ENCODE measurements around the gene NPEPL1.

Gene NPEPL1

DNA sequence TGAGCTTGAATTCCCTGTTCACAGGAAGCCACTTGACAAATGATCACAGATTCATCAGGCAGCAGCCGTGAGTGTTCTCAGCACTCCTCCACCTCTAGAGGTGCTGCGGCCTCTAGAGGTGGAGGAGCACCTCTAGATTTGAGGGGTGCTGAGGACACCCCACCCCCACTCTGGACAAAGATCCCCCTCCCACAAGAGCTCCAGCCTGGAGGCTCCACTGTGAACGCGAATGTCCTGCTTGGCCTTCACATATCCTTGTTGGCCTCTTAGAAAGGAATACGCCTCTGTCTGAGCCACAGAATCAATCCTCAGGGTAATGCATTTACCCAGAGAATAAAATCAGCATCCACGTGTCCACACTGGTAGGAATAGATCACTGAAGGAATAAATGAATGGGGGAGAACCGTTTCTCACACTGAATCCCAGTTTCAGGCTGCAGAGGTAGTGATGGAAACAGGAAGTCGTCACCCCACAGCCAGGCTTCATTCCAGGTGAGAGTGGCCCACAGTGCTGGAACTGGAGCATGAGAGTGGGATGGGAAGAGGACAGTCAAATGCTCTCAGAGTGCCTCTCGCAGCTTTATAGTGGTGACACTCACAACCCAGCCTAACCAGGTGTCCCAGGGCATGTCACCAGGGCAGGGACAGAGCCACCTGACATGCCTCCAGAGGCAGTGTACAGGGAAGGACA is 16.6 kb downstream of the NPEPL1 start:
- TF ChIP-seq TAF1 (IDR thresholded peaks at IDR 0.05; ENCODE audit: borderline replicate concordance, insufficient read depth, low read length): no peak
- no peak for TF ChIP-seq POLR2AphosphoS5 (IDR thresholded peaks at IDR 0.05; ENCODE audit: low read depth, low read length)
- TF ChIP-seq SIN3A (IDR thresholded peaks at IDR 0.05; ENCODE audit: borderline replicate concordance, insufficient read depth, low read length): no peak
- TF ChIP-seq, protein P1, sequence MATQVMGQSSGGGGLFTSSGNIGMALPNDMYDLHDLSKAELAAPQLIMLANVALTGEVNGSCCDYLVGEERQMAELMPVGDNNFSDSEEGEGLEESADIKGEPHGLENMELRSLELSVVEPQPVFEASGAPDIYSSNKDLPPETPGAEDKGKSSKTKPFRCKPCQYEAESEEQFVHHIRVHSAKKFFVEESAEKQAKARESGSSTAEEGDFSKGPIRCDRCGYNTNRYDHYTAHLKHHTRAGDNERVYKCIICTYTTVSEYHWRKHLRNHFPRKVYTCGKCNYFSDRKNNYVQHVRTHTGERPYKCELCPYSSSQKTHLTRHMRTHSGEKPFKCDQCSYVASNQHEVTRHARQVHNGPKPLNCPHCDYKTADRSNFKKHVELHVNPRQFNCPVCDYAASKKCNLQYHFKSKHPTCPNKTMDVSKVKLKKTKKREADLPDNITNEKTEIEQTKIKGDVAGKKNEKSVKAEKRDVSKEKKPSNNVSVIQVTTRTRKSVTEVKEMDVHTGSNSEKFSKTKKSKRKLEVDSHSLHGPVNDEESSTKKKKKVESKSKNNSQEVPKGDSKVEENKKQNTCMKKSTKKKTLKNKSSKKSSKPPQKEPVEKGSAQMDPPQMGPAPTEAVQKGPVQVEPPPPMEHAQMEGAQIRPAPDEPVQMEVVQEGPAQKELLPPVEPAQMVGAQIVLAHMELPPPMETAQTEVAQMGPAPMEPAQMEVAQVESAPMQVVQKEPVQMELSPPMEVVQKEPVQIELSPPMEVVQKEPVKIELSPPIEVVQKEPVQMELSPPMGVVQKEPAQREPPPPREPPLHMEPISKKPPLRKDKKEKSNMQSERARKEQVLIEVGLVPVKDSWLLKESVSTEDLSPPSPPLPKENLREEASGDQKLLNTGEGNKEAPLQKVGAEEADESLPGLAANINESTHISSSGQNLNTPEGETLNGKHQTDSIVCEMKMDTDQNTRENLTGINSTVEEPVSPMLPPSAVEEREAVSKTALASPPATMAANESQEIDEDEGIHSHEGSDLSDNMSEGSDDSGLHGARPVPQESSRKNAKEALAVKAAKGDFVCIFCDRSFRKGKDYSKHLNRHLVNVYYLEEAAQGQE (IDR thresholded peaks at IDR 0.05; ENCODE audit: insufficient read depth in 1 of 2, low read depth in 2 of 2, low read length in 2 of 2): no peak
- TF ChIP-seq FOXP2 (optimal IDR thresholded peaks at IDR 0.05; ENCODE audit: borderline replicate concordance, extremely low read depth, extremely low read length, insufficient read depth): no peak

DNA sequence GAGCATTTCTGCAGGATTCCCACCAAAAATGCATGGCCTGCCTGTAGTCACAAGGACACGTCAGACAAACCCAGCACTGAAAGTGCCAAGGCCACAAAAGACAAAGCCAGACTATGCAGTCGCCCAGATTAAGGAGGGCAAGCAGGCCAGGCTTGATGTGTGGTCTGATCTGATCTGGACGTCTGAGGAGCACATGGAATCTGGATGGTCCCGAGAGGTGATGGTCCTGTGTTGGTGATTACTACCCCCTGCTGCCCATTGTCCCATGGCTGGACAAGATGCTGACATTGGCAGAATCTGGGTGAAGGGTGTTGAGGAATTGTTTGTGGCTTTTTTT is 17.1 kb downstream of the NPEPL1 start:
- TF ChIP-seq FOXP2 (optimal IDR thresholded peaks at IDR 0.05; ENCODE audit: borderline replicate concordance, extremely low read depth, extremely low read length, insufficient read depth) (no peak), SIN3A (IDR thresholded peaks at IDR 0.05; ENCODE audit: borderline replicate concordance, insufficient read depth, low read length) (no peak), TAF1 (IDR thresholded peaks at IDR 0.05; ENCODE audit: borderline replicate concordance, insufficient read depth, low read length) (no peak), POLR2AphosphoS5 (IDR thresholded peaks at IDR 0.05; ENCODE audit: low read depth, low read length) (no peak)
- TF ChIP-seq, protein P1 (IDR thresholded peaks at IDR 0.05; ENCODE audit: insufficient read depth in 1 of 2, low read depth in 2 of 2, low read length in 2 of 2): no peak

- no peak for TF ChIP-seq SIN3A (IDR thresholded peaks at IDR 0.05; ENCODE audit: borderline replicate concordance, insufficient read depth, low read length)
- TF ChIP-seq FOXP2 (optimal IDR thresholded peaks at IDR 0.05; ENCODE audit: borderline replicate concordance, extremely low read depth, extremely low read length, insufficient read depth): no peak
- TF ChIP-seq, protein P1 (IDR thresholded peaks at IDR 0.05; ENCODE audit: insufficient read depth in 1 of 2, low read depth in 2 of 2, low read length in 2 of 2): no peak
- no peak for TF ChIP-seq POLR2AphosphoS5 (IDR thresholded peaks at IDR 0.05; ENCODE audit: low read depth, low read length)
- TF ChIP-seq TAF1 (IDR thresholded peaks at IDR 0.05; ENCODE audit: borderline replicate concordance, insufficient read depth, low read length): no peak
Observed at GRCh38 chr20:58710481-58711265, 18.1 kb downstream of the NPEPL1 start.

DNA sequence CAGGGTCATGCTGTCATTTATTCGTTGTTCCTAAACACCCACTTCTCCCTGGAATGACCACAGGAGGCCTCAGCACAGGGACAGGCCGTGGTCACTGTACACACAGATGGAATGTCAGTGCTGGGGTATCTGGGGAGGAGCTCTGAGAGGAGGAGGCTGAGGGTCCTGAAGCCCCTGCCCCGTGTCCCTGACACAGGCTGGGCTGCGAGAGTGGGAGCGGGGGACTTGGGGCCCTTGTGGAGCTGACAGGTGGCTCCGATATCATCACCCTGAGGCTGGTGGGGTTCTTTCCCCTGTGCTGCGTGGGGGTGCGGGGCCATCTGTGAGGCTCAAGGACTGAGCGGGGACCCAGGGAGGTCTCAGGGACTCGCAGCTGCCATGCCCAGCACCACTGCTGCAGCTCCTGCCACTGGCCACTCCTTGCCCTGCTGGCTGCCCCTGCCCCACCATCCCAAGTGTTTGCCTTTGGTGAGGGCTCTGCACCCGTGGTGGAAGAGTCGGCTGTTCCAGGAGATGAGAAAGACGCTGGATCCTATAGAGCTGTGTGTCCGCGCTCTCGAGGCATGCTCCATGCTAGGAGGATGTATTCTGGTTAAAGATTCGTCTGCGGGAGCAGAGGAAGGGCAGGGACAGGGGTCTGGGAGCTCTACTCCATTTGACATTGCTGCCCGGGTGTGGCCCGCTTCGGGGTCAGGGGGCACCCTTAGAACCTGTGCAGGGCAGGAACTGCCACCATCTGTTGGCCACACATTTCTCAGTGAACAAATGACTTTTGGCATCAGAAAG is 18.9 kb downstream of the NPEPL1 start:
- TF ChIP-seq SIN3A (IDR thresholded peaks at IDR 0.05; ENCODE audit: borderline replicate concordance, insufficient read depth, low read length): no peak
- no peak for TF ChIP-seq FOXP2 (optimal IDR thresholded peaks at IDR 0.05; ENCODE audit: borderline replicate concordance, extremely low read depth, extremely low read length, insufficient read depth)
- TF ChIP-seq POLR2AphosphoS5 (IDR thresholded peaks at IDR 0.05; ENCODE audit: low read depth, low read length): no peak
- TF ChIP-seq TAF1 (IDR thresholded peaks at IDR 0.05; ENCODE audit: borderline replicate concordance, insufficient read depth, low read length): no peak
- TF ChIP-seq, protein P1 (IDR thresholded peaks at IDR 0.05; ENCODE audit: insufficient read depth in 1 of 2, low read depth in 2 of 2, low read length in 2 of 2): no peak

Measured in PFSK-1 (cell line).